GM23338 (cell line): ENCODE measurements around the gene FUZ. TPM values are rescaled to one million over a fixed set of nuclear protein-coding genes. Genes with fewer than 3 reads are reported as not detected.

Experiments used
- JUNB ChIP-seq: IDR thresholded peaks from one replicate; pipeline ENCODE4 v1.6.1; 2016; ENCODE audit warnings: antibody characterized with exemption; ENCODE audit not compliant: unreplicated experiment
- POLR2AphosphoS5 ChIP-seq: IDR thresholded peaks from 2 replicates; pipeline ENCODE4 v1.6.1; 2016; ENCODE audit warnings: antibody characterized with exemption, low read depth
- STAT1 ChIP-seq: IDR thresholded peaks from one replicate; pipeline ENCODE4 v1.6.1; 2016; ENCODE audit warnings: antibody characterized with exemption; ENCODE audit not compliant: unreplicated experiment
- ZNF114 ChIP-seq: fragments of 250-450 bp; sonication (Bioruptor Pico); IDR thresholded peaks from 2 replicates; pipeline ENCODE4 v1.5.0; 2020; ENCODE audit warnings: mild to moderate bottlenecking, moderate library complexity
- polyA plus RNA-seq: library from polyadenylated mRNA; unstranded; fragments of >200 nt; fragmentation: Nextera tagmentation; extraction: Ambion mirVana; gene quantifications from 2 replicates; pipeline ENCODE4 v1.2.1, GENCODE V29; 2016
- total RNA-seq: library from RNA; depleted of rRNA; stranded (reverse); fragments of >200 nt; shearing (Covaris generic); gene quantifications from 2 replicates; pipeline ENCODE4 v1.2.3, GENCODE V29; 2014
- TF ChIP-seq, protein P1 (sequence below): fragments of 250-450 bp; sonication (Bioruptor Pico); IDR thresholded peaks from 2 replicates; pipeline ENCODE4 v1.5.0; 2020; ENCODE audit warnings: mild to moderate bottlenecking, moderate library complexity
- TF ChIP-seq, protein P2 (sequence below): IDR thresholded peaks from one replicate; pipeline ENCODE4 v1.6.1; 2018; ENCODE audit warnings: antibody characterized with exemption; ENCODE audit not compliant: unreplicated experiment

The FUZ gene
- total and polyA plus RNA-seq, 2 experiments from 2014 or later = 24.3 to 34.8 TPM

DNA sequence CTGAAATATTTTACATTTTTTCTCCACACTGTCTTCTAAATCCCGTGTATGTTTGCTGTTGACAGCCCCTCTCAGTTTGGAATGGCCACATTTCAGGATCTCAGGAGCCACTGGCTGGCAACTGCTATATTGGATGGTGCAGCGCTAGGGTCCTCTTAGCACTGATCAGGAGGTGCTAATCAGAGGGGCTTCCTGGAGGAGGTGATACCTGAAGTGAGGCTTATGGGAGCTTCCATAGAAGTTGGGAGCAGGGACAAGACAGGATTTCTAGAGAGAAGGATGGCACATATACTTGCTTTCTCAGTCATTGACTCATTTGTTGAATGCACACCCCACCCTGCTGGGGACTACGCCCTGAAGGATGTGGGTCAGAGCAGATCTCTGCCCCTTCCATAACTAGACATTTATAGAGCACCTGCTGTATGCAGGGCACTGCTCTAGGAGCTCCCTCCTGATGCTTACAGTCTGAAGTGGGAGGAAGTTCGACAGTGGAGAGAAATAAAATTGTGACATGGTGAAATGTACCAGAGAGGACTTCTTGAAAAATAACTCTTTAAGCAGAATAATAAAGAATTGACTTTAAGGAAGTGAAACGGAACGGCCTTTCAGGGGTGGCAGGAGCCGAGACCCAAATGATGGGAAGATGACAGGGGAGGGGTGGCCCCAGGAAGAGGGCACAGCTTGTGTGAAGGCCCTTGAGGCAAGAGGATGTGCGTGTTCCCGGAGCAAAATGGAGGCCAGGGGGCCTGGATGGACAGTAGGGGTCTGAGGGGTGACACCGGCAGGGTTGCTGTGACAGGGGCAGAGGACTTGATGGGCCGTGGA, 33.1 kb downstream of the FUZ start (continued):
- TF ChIP-seq, protein P1, sequence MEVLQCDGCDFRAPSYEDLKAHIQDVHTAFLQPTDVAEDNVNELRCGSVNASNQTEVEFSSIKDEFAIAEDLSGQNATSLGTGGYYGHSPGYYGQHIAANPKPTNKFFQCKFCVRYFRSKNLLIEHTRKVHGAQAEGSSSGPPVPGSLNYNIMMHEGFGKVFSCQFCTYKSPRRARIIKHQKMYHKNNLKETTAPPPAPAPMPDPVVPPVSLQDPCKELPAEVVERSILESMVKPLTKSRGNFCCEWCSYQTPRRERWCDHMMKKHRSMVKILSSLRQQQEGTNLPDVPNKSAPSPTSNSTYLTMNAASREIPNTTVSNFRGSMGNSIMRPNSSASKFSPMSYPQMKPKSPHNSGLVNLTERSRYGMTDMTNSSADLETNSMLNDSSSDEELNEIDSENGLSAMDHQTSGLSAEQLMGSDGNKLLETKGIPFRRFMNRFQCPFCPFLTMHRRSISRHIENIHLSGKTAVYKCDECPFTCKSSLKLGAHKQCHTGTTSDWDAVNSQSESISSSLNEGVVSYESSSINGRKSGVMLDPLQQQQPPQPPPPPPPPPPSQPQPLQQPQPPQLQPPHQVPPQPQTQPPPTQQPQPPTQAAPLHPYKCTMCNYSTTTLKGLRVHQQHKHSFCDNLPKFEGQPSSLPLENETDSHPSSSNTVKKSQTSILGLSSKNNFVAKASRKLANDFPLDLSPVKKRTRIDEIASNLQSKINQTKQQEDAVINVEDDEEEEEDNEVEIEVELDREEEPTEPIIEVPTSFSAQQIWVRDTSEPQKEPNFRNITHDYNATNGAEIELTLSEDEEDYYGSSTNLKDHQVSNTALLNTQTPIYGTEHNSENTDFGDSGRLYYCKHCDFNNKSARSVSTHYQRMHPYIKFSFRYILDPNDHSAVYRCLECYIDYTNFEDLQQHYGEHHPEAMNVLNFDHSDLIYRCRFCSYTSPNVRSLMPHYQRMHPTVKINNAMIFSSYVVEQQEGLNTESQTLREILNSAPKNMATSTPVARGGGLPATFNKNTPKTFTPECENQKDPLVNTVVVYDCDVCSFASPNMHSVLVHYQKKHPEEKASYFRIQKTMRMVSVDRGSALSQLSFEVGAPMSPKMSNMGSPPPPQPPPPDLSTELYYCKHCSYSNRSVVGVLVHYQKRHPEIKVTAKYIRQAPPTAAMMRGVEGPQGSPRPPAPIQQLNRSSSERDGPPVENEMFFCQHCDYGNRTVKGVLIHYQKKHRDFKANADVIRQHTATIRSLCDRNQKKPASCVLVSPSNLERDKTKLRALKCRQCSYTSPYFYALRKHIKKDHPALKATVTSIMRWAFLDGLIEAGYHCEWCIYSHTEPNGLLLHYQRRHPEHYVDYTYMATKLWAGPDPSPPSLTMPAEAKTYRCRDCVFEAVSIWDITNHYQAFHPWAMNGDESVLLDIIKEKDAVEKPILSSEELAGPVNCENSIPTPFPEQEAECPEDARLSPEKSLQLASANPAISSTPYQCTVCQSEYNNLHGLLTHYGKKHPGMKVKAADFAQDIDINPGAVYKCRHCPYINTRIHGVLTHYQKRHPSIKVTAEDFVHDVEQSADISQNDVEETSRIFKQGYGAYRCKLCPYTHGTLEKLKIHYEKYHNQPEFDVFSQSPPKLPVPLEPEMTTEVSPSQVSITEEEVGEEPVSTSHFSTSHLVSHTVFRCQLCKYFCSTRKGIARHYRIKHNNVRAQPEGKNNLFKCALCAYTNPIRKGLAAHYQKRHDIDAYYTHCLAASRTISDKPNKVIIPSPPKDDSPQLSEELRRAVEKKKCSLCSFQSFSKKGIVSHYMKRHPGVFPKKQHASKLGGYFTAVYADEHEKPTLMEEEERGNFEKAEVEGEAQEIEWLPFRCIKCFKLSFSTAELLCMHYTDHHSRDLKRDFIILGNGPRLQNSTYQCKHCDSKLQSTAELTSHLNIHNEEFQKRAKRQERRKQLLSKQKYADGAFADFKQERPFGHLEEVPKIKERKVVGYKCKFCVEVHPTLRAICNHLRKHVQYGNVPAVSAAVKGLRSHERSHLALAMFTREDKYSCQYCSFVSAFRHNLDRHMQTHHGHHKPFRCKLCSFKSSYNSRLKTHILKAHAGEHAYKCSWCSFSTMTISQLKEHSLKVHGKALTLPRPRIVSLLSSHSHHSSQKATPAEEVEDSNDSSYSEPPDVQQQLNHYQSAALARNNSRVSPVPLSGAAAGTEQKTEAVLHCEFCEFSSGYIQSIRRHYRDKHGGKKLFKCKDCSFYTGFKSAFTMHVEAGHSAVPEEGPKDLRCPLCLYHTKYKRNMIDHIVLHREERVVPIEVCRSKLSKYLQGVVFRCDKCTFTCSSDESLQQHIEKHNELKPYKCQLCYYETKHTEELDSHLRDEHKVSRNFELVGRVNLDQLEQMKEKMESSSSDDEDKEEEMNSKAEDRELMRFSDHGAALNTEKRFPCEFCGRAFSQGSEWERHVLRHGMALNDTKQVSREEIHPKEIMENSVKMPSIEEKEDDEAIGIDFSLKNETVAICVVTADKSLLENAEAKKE (CRISPR knock-in tag) = no peak
- TF ChIP-seq POLR2AphosphoS5 (no peak), STAT1 (no peak), ZNF114 (no peak), JUNB (no peak)
- TF ChIP-seq, protein P2, sequence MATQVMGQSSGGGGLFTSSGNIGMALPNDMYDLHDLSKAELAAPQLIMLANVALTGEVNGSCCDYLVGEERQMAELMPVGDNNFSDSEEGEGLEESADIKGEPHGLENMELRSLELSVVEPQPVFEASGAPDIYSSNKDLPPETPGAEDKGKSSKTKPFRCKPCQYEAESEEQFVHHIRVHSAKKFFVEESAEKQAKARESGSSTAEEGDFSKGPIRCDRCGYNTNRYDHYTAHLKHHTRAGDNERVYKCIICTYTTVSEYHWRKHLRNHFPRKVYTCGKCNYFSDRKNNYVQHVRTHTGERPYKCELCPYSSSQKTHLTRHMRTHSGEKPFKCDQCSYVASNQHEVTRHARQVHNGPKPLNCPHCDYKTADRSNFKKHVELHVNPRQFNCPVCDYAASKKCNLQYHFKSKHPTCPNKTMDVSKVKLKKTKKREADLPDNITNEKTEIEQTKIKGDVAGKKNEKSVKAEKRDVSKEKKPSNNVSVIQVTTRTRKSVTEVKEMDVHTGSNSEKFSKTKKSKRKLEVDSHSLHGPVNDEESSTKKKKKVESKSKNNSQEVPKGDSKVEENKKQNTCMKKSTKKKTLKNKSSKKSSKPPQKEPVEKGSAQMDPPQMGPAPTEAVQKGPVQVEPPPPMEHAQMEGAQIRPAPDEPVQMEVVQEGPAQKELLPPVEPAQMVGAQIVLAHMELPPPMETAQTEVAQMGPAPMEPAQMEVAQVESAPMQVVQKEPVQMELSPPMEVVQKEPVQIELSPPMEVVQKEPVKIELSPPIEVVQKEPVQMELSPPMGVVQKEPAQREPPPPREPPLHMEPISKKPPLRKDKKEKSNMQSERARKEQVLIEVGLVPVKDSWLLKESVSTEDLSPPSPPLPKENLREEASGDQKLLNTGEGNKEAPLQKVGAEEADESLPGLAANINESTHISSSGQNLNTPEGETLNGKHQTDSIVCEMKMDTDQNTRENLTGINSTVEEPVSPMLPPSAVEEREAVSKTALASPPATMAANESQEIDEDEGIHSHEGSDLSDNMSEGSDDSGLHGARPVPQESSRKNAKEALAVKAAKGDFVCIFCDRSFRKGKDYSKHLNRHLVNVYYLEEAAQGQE = no peak
